GM12878 (cell line): ENCODE measurements around the gene FBXL7.

Experiments
- NFIC ChIP-seq: IDR thresholded peaks from 2 replicates; pipeline ENCODE4 v1.6.1; 2012; ENCODE audit warnings: low read depth, mild to moderate bottlenecking, inconsistent platforms, low read length, moderate library complexity
- POLR2A ChIP-seq: IDR thresholded peaks from 2 replicates; pipeline ENCODE4 v1.6.1; 2011; ENCODE audit warnings: low read depth, mild to moderate bottlenecking, low read length

DNA sequence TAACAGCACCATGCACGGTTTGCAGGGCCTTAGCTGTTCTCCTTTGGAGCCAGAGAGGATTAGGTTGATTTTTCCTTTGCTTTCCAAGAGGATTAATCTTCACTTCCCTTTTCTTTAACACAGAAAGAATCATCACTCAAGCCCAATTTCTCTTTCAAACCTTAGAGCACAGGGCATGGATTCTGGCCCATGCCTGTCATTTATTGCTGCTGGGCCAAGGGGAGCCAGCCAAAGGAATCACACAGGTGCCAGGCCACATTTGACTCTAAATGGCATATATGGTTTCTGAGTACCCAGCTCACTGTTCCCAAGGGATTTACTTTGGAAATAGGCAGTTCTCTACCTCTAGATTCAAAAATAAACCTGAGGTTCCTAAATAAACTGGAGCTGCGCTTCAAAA is 58.3 kb downstream of the FBXL7 start:
- TF ChIP-seq POLR2A = no peak
- no peak for TF ChIP-seq NFIC
